Lower leg skin (tissue), 4 donors: Measurements from ENCODE around the gene C1D. TPM values are rescaled to one million over a fixed set of nuclear protein-coding genes. Genes with fewer than 3 reads are reported as not detected.

Source experiments
- DNase-seq, 2 donors: peaks; one replicate each; pipeline ENCODE4 v3.0.0-alpha.2; 2019; ENCODE audit warnings: low spot score in 2 of 2
- H3K4me3 ChIP-seq: fragments of 200-600 bp; sonication (generic); 2 replicates; pipeline ENCODE4 v1.5.1; 2017; ENCODE audit warnings: mild to moderate bottlenecking, low read depth; ENCODE audit not compliant: poor library complexity, severe bottlenecking
- CTCF ChIP-seq, 3 donors: fragments of 450-650 bp; IDR thresholded peaks; one replicate each; pipeline ENCODE4 v1.5.1; 2016; ENCODE audit warnings: antibody characterized with exemption in 3 of 3, mild to moderate bottlenecking in 3 of 3, moderate library complexity in 2 of 3
- POLR2A ChIP-seq, 2 donors: fragments of 450-650 bp; IDR thresholded peaks; one replicate each; pipeline ENCODE4 v1.6.1; 2016 to 2017; ENCODE audit warnings: antibody characterized with exemption in 2 of 2, mild to moderate bottlenecking in 1 of 2, moderate library complexity in 1 of 2
- WGBS, 2 donors: methylation state at CpG; one replicate each; pipeline ENCODE4 v1.1.5; 2018; 5-methylcytosine and 5-hydroxymethylcytosine counted together
- intact Hi-C: fragments of 100-400 bp; cut with DNase I; formaldehyde crosslinking; loops from one replicate; pipeline ENCODE4 v1.15.0; 2023; ENCODE audit warnings: low total_unique reads
- total RNA-seq, 4 donors: library from RNA; depleted of rRNA; stranded (reverse); fragments of >200 nt; gene quantifications; one replicate each; pipeline ENCODE4 v1.1.0, GENCODE V29; 2016

The C1D gene
- total RNA-seq, 4 donors from 2014 or later, result 8.0 to 30.3 (median 14.7) TPM

GRCh38 chr2:68103709-68104055 lies 40.9 kb upstream of the C1D start:
- TF ChIP-seq POLR2A (IDR thresholded peaks at IDR 0.05) (no peak), CTCF (IDR thresholded peaks at IDR 0.05) (no peak)
- no peak overlapping the region for H3K4me3 ChIP-seq
- no peak for DNase-seq
- intact Hi-C loops, result no loop called here

GRCh38 chr2:68103030-68103708 lies 40.4 kb upstream of the C1D start:
- TF ChIP-seq CTCF (IDR thresholded peaks at IDR 0.05) (no peak), POLR2A (IDR thresholded peaks at IDR 0.05) (no peak)
- DNase-seq, result no peak
- no peak overlapping the region for H3K4me3 ChIP-seq
- intact Hi-C loops, result no loop called here
- 37 to 40% methylated on average over 4 of the region's 4 CpGs for WGBS, 2 donors

GRCh38 chr2:68100189-68100588 lies 37.4 kb upstream of the C1D start:
- WGBS, 2 donors, result 67 to 69% methylated on average over 1 of the region's 1 CpG
- H3K4me3 ChIP-seq, result no peak overlapping the region
- intact Hi-C loops, result no loop called here
- TF ChIP-seq POLR2A (IDR thresholded peaks at IDR 0.05), result no peak
- TF ChIP-seq CTCF (IDR thresholded peaks at IDR 0.05), result no peak
- DNase-seq, result no peak

GRCh38 chr2:68099260-68099659 lies 36.5 kb upstream of the C1D start:
- no peak overlapping the region for H3K4me3 ChIP-seq
- no peak for TF ChIP-seq CTCF (IDR thresholded peaks at IDR 0.05)
- no peak for TF ChIP-seq POLR2A (IDR thresholded peaks at IDR 0.05)
- DNase-seq, result no peak
- intact Hi-C loops, result no loop called here
- WGBS, 2 donors, result 87 to 91% methylated on average over 8 of the region's 8 CpGs

GRCh38 chr2:68098291-68098797 lies 35.5 kb upstream of the C1D start:
- 75 to 79% methylated on average over 3 of the region's 3 CpGs for WGBS, 2 donors
- no peak overlapping the region for H3K4me3 ChIP-seq
- no peak for DNase-seq
- no peak for TF ChIP-seq CTCF (IDR thresholded peaks at IDR 0.05)
- TF ChIP-seq POLR2A (IDR thresholded peaks at IDR 0.05), result no peak
- intact Hi-C loops, result no loop called here

- intact Hi-C loops, result no loop called here
- no peak for TF ChIP-seq CTCF (IDR thresholded peaks at IDR 0.05)
- TF ChIP-seq POLR2A (IDR thresholded peaks at IDR 0.05), result no peak
- DNase-seq, result no peak
- no peak overlapping the region for H3K4me3 ChIP-seq
- WGBS, 2 donors, result 81 to 88% methylated on average over 1 of the region's 1 CpG
Measured at GRCh38 chr2:68094111-68094510, 31.3 kb upstream of the C1D start.
